HAP-1 (cell line): ENCODE results near the gene GGA1.

Experiments used
- DNase-seq, 2 experiments: peaks; one replicate each; pipeline ENCODE4 v3.0.0-alpha.2; 2016 to 2020; ENCODE audit warnings: low spot score in 2 of 2
- H3K27me3 ChIP-seq: fragments of 250-450 bp; sonication (Bioruptor Pico); 2 replicates; pipeline ENCODE4 v1.5.1; 2020; ENCODE audit warnings: low read depth, mild to moderate bottlenecking, moderate library complexity
- H3K36me3 ChIP-seq: fragments of 250-450 bp; sonication (Bioruptor Pico); replicated peaks from 2 replicates; pipeline ENCODE4 v1.5.1; 2020; ENCODE audit warnings: mild to moderate bottlenecking
- H3K4me1 ChIP-seq: fragments of 250-450 bp; sonication (Bioruptor Pico); 2 replicates; pipeline ENCODE4 v1.5.1; 2020; ENCODE audit warnings: mild to moderate bottlenecking
- H3K4me3 ChIP-seq: fragments of 250-450 bp; sonication (Bioruptor Pico); 2 replicates; pipeline ENCODE4 v1.5.1; 2020; ENCODE audit warnings: mild to moderate bottlenecking, moderate library complexity
- H3K9me3 ChIP-seq: fragments of 250-450 bp; sonication (Bioruptor Pico); 2 replicates; pipeline ENCODE4 v1.5.1; 2020; ENCODE audit warnings: mild to moderate bottlenecking, moderate library complexity
- in situ Hi-C: fragments of 300-500 bp; cut with MboI; formaldehyde crosslinking; loops from 3 replicates; pipeline ENCODE4 v1.14.3; 2020; ENCODE audit warnings: low sequenced_read_pairs, inconsistent platforms, mixed read lengths

GGA1 gene

DNA sequence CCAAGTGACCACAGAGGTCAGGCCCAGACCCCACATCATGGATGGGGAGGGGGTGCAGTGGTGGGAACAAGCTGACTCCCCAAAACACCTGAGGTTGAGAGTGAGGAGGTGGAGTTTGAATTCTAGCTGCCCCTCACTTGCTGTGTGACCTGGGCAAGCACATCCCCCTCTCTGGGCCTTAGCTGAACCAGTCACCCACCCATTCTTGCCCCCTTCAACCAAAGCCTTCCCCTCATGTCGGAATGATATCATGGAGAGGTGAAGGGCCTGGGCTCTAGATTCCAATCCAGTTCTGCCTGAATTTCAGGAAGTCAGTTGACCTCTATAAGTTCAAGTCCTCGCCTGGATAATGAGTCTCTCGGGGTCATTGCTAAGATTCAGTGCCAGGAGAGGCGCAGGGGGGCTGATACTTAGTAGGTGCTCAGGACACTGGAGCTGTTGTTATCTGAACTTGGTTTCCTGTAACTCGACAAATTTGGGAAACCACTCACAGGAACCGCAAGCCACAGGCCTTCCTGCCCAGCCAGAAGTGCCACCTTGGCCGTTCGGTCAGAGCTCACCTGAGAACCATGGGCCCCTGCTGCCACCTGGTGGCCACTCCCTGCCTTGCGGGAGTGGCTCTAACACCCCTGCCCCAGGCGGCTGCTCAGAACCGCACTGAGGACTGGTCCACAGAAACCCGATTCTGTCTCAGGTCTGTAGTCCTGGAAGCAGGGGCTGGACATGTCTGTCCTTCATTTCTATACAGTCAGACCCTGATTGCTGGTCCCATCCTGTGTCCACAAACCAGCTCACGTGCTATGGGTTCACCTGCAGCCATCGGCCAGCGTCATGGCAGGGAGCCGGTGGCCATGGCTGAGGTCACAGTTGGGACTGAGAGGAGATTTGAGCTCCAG lies 41.5 kb upstream of the GGA1 start:
- H3K9me3 ChIP-seq = no peaks in the 10 kb centered on the region
- DNase-seq = peak in 1 of 2 experiments; percentile 84
- no peak overlapping the region for H3K4me3 ChIP-seq
- in situ Hi-C loops = no loop called here
- H3K27me3 ChIP-seq = no peaks in the 10 kb centered on the region
- H3K4me1 ChIP-seq = peaks cover 17% of the 10 kb centered on the region
- H3K36me3 ChIP-seq = peaks cover 41% of the 10 kb centered on the region

DNA sequence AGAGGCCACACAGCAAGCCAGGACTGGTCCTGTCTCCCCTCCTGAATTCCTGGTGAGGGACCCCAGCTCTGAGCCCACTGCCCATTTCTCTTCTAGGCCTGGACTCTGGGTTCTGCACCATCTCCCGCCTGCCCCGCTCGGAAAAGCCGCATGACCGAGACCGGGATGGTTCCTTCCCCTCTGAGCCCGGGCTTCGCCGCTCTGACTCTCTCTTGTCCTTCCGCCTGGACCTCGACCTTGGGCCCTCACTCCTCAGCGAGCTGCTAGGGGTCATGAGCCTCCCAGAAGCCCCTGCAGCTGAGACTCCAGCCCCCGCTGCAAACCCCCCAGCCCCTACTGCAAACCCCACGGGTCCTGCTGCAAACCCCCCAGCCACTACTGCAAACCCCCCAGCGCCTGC lies 40.6 kb upstream of the GGA1 start:
- DNase-seq = no peak
- no peaks in the 10 kb centered on the region for H3K27me3 ChIP-seq
- H3K4me1 ChIP-seq = peaks cover 9% of the 10 kb centered on the region
- H3K4me3 ChIP-seq = no peak overlapping the region
- no peaks in the 10 kb centered on the region for H3K9me3 ChIP-seq
- H3K36me3 ChIP-seq = peaks cover 36% of the 10 kb centered on the region
- in situ Hi-C loops = no loop called here

DNA sequence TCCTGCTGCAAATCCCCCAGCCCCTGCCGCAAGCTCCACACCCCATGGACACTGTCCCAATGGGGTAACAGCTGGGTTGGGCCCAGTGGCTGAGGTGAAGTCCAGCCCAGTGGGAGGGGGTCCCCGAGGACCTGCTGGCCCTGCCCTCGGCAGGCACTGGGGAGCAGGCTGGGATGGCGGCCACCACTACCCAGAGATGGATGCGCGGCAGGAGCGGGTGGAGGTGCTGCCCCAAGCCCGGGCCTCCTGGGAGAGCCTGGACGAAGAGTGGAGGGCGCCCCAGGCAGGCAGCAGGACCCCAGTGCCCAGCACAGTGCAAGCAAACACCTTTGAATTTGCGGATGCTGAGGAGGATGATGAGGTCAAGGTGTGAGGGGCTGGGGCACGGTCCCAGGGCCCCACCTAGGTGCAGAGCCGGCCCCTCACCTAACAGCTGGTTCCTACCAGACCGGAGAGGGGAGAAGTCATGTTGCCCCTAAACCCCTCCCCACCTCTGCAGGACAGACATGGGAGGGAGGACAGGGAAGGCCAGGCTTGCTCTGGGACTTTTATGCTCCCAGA lies 40.1 kb upstream of the GGA1 start:
- in situ Hi-C loops = no loop called here
- peaks cover 36% of the 10 kb centered on the region for H3K36me3 ChIP-seq
- no peak overlapping the region for H3K4me3 ChIP-seq
- H3K9me3 ChIP-seq = no peaks in the 10 kb centered on the region
- no peaks in the 10 kb centered on the region for H3K27me3 ChIP-seq
- DNase-seq = no peak
- H3K4me1 ChIP-seq = peaks cover 4% of the 10 kb centered on the region

DNA sequence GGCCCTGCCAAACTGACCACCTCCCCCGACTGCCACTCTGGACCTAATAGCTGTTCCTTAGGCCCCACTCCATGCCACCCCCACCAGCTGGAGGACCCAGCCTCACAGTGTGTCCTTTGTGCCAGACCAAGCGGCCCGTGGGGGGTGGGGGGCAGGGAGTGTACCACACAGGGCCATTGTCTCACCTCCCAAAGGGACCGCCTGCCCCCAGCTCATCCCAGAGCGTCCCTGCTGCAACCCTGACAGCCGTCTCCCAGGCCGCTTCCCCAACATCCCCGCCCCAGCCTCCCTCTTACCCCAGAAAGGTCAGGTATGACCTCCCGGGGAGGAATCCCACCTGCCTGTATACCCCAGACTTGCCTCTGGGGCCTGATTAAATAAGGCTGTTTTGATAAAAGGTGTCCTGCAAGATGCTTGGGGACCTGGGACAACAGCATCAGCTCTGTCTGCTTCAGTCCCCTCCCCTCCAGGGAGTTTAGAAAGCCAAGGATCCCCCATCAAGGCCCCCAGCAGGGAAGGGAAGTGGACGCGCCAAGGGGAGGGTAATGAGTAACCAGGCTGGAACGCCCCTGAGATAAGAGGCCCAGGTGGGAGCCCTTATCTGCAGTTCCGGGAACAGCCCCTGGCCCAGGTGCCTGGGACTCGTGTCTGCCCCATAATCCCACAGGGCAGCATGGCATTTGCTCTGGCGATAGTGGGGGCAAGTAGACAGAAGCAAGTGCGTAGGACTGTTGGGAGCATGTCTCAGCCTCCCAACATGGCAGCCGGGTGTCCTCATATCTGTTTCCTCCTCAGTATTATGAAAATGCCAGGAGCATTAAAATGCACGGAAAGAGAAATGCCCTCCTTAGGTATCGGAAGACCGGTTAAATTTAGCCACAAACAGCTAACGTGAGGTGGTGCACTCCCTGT lies 39.4 kb upstream of the GGA1 start:
- Histone ChIP-seq H3K36me3 (peaks cover 28% of the 10 kb centered on the region), H3K9me3 (no peaks in the 10 kb centered on the region), H3K4me1 (no peaks in the 10 kb centered on the region), H3K27me3 (no peaks in the 10 kb centered on the region), H3K4me3 (no peak overlapping the region)
- no peak for DNase-seq
- in situ Hi-C loops = no loop called here

DNA sequence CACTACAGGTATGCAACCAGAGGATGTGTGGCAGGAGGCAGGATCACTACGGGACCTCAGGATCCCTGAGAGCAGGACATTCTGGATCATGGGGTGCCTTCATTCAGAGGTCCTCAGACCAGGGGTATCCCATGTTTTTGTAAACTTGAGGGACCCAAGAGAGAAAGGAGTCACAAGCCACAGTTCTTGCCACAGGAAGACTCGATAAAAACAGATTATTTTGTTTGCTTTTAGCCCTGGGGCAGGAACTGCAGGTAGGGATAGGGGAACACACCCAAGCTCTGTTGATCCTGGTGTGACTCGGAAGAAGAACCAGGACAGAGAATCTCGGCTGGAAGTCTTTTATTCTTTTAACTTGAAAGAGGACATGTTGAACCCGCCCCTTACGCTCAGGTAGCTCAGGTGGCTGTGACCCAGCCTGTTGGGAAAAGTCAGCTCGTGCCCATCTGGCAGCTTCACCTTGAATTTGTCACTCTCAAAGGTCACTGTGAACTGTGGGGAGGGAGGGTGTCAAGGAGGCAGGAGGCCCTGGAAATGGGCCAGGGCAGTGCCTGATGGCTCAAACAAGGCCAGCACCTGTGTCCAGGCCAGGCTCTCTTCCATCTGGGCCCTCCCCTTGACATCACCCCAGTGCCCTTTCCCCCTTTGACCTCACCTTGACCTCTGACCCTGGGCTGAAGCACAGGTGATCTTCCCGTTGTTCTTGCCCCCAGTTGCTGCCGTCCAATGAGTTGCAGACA lies 38.5 kb upstream of the GGA1 start:
- peak in 1 of 2 experiments; percentile 34 for DNase-seq
- in situ Hi-C loops = no loop called here
- no peaks in the 10 kb centered on the region for H3K4me1 ChIP-seq
- H3K9me3 ChIP-seq = no peaks in the 10 kb centered on the region
- no peaks in the 10 kb centered on the region for H3K27me3 ChIP-seq
- peaks cover 22% of the 10 kb centered on the region for H3K36me3 ChIP-seq
- H3K4me3 ChIP-seq = no peak overlapping the region

DNA sequence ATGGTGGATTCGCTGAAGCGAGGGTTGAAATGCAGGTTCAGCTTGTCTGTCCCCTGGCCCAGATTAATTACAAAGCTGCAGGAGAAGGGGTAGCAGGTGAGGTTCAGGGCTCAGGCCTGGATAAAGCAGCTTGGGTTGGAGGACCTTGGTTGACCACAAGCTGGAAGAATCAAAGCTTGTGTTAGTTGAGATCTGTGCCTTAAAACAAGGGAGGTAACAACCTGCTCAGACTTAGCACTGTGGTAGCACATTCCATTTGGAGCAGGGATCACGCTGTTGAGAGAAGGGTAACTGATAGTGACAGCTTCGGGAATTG lies 38.0 kb upstream of the GGA1 start:
- H3K4me1 ChIP-seq = no peaks in the 10 kb centered on the region
- H3K27me3 ChIP-seq = no peaks in the 10 kb centered on the region
- in situ Hi-C loops = no loop called here
- DNase-seq = no peak
- peaks cover 22% of the 10 kb centered on the region for H3K36me3 ChIP-seq
- no peak overlapping the region for H3K4me3 ChIP-seq
- H3K9me3 ChIP-seq = no peaks in the 10 kb centered on the region

DNA sequence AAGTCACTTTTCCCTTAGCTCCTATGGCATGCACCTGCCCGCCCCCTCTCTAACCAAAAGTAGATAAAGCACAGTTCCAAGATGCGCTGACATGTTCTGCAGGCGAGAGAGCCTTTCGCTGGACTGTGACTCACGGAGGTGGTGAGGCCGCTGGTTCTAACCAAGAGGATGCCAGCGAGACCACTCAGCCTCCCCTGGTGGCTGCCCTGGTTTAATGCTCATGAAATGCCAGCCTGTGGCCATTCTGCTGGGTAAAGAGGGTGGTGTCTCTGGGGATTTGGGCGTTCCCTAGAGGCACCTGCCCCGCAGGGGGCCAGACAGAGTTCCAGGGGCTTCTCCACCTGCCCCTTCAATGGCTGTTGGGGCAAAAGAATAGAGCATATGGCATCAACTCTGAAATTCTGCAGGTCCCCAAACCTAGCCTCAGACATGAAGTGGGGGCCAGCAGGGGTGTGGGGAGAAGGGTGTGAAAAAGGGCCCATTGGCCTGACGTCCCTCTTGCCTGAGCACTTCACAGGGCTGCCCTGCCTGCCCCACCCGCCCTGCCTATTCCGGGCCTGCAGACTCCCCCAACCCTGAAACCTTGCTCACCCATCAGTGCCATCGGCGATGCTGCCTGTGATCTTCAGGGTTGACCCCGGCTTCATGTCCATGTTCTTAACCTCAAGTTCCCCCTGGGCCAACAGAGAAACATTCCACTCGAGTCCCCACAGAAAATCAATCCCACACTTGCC lies 37.2 kb upstream of the GGA1 start:
- no peaks in the 10 kb centered on the region for H3K4me1 ChIP-seq
- no peaks in the 10 kb centered on the region for H3K9me3 ChIP-seq
- peak in 1 of 2 experiments; percentile 51 for DNase-seq
- H3K4me3 ChIP-seq = no peak overlapping the region
- H3K36me3 ChIP-seq = peaks cover 16% of the 10 kb centered on the region
- no peaks in the 10 kb centered on the region for H3K27me3 ChIP-seq
- in situ Hi-C loops = no loop called here

DNA sequence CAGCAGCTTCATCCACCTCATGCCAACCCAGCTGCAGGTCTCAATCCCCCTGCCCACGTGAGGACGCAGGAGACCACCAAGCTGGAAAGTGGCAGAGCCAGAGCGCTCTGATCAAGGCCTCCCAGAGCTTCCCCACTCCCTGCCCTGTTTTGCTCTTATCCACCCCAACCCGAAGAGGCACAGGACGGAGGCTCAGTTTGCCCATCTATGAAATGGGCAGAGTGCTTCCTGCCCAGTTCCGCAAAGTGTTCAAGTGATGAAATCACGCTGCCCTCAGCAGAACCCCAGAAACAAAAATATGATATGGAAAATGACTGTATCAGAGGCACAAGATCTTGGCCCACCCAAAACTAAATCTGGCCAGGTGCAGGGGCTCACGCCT lies 36.7 kb upstream of the GGA1 start:
- no peaks in the 10 kb centered on the region for H3K9me3 ChIP-seq
- no peak for DNase-seq
- peaks cover 10% of the 10 kb centered on the region for H3K36me3 ChIP-seq
- H3K4me1 ChIP-seq = no peaks in the 10 kb centered on the region
- H3K4me3 ChIP-seq = no peak overlapping the region
- in situ Hi-C loops = no loop called here
- no peaks in the 10 kb centered on the region for H3K27me3 ChIP-seq

DNA sequence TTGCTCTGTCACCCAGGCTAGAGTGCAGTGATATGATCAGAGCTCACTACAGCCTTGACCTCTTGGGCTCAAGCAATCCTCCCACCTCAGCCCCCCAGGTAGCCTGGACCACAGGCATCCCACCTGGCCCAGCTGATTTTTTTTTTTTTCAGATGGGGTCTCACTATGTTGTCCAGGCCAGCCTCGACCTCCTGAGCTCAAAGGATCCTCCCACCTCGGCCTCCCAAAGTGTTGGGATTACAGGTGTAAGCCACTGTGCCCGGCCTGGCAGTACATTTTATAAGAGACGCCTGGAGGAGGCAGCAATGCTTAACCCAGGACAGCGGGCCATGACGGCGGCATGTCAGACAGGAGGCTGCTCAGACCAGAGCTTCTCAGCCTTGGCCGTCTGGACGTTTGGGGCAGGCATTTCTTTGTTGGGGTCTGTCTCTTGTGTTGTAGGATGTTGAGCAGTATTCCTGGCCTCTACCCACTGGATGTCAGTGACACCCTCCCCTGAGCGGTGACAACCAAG lies 33.1 kb upstream of the GGA1 start:
- in situ Hi-C loops = no loop called here

DNA sequence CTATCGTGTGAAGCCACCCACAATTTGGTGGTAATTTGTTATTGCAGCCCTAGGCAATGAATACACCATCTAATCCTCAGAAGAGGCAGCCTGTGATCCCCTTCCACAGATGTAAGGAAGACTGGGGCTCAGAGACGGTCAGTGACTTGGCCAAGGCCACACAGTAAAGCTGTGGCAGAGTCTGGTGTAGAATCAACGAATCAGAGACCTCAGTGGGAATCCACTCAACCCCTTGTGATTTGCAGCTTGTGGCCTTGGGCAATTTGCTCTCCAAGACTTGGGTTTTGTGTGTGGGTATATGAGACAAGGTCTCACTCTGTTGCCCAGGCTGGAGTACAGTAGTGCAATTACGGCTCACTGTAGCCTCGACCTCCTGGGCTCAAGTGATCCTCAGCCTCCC lies 30.6 kb upstream of the GGA1 start:
- in situ Hi-C loops = no loop called here
- Histone ChIP-seq H3K9me3 (no peaks in the 10 kb centered on the region), H3K4me1 (no peaks in the 10 kb centered on the region), H3K27me3 (no peaks in the 10 kb centered on the region), H3K36me3 (no peaks in the 10 kb centered on the region), H3K4me3 (no peak overlapping the region)
- DNase-seq = no peak

More for the DNA sequence above, 33.1 kb upstream of the GGA1 start:
- Histone ChIP-seq H3K36me3 (no peaks in the 10 kb centered on the region), H3K27me3 (no peaks in the 10 kb centered on the region), H3K4me3 (no peak overlapping the region), H3K9me3 (no peaks in the 10 kb centered on the region), H3K4me1 (no peaks in the 10 kb centered on the region)
- no peak for DNase-seq

DNA sequence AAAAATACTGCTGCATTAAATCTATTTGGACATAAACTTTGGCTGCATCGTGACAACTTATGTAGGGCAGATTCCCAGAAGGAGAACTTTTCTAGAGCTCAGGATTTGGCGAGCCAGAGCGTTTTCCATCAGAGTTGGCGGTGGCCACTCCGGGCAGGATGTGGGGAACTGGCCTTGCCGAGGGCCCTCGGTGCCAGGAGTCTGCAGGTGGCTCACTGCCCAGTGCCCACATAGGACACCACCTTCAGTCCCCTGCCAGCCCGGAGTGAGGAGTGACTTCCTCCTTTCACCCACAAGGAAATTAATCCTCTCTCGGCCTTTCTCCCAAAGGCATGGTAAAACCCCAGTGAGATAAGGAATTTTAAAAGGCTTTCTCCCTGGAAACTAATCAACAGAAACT lies 27.1 kb upstream of the GGA1 start:
- no peaks in the 10 kb centered on the region for H3K9me3 ChIP-seq
- no peak for DNase-seq
- no peaks in the 10 kb centered on the region for H3K27me3 ChIP-seq
- in situ Hi-C loops = no loop called here
- H3K4me3 ChIP-seq = no peak overlapping the region
- H3K36me3 ChIP-seq = no peaks in the 10 kb centered on the region
- no peaks in the 10 kb centered on the region for H3K4me1 ChIP-seq

DNA sequence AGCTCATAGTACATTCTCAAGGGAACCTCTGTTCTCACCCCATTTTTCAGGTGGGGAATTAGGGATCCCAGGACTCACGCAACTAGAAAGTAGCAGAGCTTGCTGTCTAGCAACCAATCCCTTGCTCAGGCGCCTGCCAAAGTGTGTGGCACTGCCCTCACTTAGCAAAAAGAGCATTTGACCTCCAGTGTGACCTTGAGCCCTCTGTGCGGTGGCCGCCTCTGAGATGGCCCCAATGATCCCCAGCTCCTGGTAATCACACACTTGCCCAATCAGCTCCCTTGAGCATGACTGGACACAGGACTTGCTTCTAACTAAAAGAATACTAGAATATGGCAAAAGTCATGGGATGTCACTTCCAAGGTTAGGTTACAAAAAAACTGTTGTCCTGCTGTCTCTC lies 26.1 kb upstream of the GGA1 start:
- H3K9me3 ChIP-seq = no peaks in the 10 kb centered on the region
- DNase-seq = no peak
- no peaks in the 10 kb centered on the region for H3K27me3 ChIP-seq
- no peaks in the 10 kb centered on the region for H3K4me1 ChIP-seq
- no peak overlapping the region for H3K4me3 ChIP-seq
- in situ Hi-C loops = no loop called here
- no peaks in the 10 kb centered on the region for H3K36me3 ChIP-seq
